RCC 7860 (cell line): ENCODE results near the gene PXK.

ENCODE experiments used
- DNase-seq: peaks from one replicate; pipeline ENCODE4 v3.0.0-alpha.2; 2015; ENCODE audit warnings: low spot score
- FAIRE-seq: peaks from 2 replicates; lab custom pipeline; 2012; peaks lifted over from hg19 to GRCh38; lab: Jason Lieb, UNC

PXK gene

DNA sequence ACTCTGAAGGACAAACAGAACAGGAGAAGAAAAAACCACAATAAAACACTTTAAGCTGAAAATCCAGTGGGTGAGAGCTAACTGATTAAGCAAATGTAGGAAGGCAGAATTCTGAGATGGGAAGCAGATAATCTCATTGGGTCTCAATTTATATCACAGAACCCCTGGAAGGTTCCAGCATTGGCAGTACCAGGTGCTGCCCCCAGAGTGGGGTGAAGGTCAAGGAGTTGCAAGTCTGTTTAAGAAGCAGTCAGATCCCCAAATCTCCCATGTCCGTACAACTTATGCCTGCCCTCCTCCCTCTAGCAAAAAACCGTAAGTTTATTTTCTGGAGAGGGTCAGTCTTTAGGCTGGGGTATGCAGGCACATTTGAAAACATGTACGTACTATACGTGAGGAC lies 45.1 kb downstream of the PXK start:
- DNase-seq (no peak), FAIRE-seq (no peak)

DNA sequence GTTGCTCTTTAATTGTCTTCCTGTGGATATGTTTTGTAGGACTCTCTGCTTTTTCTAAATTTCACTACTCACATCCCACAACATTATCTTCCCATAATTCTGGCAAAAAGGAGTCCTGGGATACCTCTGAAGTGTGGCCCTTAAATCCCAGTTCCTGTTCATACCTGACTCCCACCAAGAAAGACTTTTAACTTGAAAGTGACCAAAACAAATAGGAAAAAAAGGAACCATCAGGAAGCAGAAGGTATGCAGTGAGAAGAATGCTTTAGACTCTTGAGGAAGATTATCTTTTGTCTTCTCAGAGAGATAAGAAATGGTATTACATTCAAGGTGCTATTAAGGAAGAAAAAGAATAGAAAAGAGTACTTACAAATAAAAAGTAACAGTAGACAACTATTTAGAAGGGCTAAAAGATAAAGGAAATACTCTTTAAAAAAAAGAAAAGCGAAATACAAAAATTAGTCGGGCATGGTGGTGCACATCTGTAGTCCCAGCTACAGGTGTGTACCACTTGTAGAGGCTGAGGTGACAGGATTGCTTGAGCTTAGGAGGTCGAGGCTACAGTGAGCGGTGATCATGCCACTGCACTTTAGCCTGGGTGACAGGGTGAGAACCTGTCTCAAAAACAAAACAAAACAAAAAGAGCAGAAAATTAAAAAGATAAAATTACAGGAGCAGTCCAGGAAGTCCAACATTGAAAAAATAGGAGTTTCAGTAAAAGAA lies 46.8 kb downstream of the PXK start:
- DNase-seq (no peak), FAIRE-seq (no peak)

DNA sequence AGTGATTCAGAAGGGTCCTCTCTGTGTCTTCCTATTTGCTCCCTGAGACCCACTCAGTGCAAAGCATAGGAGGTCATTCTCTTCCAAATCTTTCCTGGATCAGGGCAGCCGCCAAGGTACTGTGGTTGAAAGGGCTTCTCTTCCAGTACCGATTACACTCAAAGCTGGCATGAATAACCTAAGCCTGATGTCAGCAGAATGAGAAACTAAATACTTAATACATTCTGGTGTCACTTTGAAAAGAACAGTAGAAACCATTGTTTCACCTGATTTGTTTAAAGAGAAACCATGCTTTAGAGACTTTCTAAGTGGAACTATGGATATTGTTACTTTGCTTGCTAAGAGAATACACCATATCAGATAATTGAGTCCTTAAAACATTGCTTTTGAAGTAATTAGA lies 50.8 kb downstream of the PXK start:
- no peak for FAIRE-seq
- peak; percentile 43 for DNase-seq

DNA sequence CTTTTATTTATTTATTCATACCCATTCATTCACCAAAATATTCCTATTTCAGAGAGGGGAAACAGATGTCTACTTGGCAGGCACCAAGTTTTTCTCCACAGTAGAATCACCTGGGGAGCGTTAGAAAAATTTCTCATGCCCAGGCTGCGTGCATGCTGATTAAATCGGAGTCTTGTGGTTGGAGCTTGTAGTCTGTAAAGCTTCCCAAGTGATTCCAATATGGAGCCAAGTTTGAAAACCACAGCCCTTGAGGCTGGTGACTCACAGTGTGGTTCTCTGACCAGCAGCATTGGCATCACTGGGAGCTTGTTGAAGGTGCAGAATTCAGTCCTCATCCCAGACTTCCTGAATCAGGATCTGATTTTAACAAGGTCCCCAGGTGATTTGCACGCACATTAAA lies 51.2 kb downstream of the PXK start:
- FAIRE-seq (peak; percentile 98), DNase-seq (peak; percentile 94)

DNA sequence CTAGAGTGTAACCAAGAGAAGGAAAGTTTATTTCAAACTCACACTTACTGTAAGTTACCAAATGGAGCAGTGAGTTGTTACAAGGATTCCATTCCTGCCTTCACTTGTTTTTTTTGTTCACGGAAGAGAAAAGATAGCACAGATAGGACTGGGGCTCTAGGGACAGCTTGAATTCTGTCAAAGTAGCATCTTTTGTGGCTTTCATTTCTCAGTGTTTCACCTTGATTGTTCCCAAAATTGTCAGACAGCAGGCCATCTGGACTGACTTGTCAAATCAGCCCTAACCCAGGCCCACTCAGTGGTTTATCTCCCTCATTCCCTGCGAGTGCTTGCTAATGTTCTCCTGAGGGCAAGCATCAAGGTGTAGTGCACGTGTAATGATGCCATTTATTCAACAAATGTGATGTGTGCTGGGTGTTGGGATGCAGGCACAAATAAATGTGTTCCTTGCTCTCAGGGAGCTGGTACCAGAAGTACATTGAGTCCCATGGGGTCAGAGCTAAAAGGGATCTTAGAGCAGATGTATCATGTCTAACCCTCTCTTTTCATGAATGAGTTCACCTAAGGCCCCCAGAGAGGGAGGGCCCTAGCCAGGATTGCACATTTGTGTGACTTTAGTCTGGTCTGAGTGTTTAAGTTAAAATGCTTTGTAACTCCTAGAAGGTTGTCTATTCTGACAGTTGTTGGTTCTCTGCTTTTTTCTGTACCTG lies 51.8 kb downstream of the PXK start:
- FAIRE-seq, result no peak
- no peak for DNase-seq

DNA sequence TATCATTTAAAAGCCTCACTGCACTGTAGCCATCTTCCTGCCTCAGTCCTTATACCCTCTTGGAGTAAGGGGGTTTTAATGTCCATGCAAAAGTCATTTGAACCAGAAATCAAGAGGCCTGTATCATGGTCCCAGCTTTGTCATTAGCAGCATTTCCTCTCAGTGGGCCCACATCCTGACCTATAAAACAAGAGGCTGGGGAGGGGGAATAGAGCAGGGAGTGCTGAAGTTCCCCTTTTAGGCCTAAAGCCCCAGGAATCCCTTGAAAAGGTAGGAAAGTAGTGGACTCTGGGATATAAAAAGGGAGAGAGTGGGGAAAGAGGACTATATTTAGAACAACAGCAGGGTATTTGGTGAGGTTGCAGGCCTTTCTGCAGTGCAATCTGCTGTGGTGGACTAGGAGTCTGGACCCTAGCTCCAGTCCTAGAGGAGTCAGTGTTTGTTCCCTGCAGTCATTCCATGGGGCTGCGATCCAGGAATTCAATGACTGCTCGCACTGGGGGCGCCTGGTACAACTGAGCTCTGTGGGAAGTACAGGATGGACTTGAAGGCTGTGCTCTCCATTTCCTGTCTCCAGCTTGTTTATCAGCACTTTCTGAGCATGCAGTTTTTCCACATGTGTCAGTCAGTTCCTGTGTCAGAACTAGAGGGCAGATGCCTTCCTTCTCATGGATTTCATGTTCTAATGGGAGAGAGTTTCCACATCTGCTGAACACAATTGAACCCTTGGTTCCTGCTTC lies 54.1 kb downstream of the PXK start:
- DNase-seq (peak; percentile 45), FAIRE-seq (no peak)

DNA sequence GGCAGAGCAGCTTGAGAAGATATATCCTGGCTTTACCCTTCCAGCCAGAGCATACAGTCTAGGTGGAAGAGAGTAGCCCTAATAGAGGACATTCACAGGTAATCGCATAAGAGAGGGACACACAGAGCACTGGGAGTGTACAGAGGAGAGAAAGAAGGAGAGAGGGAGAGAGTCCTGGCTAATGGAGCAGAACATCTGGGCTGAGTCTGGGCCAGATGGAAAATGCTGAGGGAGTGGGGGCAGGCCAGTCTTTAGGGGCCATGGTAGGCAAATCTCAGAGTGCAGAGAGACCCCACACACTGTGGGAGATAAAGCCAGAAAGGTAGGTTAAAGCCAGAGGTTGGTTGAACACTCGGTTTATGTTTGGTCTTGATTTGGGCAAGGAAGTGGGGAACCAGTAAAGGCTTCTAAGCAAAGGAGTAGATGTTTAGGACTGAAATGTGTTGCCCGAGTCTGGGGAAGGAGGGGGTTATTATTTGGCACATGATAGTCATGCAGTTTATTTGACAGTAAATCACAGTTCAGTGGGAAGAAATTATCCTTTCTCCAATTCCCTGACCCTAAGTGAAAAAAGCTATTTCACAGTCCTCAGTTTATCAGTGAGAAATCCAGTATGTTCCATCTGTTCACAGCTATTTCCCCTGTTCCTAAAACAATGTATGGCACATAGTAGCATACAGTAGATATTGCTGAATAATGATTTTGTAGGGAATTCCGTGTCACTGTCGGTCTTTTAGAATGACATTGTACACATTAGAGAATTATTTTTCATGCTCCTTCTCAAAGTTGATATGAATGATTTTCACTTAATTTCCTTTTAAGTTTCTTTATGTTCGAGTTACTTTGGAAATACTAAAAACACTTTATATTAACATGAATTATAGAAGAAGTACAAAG lies 55.2 kb downstream of the PXK start:
- no peak for FAIRE-seq

DNA sequence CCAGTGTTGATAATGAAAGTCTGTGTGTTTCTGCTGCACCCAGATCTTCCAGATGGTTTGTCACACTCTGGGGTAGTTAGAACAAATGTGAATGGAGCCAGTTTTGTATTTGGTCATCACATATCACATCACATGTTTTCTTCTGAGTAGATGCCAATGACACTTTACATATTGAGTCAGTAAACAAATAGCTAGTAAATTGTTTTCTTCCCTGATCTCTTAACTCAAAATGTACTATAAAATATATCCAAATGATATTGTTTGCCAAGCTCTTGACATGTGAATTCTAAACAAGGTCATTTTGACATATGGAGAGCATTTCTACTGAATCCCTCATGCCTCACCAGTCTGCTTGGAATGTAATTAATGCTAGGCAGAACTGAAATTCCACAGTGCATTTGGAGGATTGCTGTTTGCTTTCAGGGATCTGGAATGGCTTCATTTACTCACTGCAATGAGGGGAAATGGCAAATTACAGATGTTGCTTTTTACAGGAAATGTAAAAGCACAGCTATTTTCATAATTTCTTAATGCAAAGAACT lies 55.9 kb downstream of the PXK start:
- DNase-seq (no peak), FAIRE-seq (no peak)

More for the DNA sequence above, 55.2 kb downstream of the PXK start:
- DNase-seq, result no peak

DNA sequence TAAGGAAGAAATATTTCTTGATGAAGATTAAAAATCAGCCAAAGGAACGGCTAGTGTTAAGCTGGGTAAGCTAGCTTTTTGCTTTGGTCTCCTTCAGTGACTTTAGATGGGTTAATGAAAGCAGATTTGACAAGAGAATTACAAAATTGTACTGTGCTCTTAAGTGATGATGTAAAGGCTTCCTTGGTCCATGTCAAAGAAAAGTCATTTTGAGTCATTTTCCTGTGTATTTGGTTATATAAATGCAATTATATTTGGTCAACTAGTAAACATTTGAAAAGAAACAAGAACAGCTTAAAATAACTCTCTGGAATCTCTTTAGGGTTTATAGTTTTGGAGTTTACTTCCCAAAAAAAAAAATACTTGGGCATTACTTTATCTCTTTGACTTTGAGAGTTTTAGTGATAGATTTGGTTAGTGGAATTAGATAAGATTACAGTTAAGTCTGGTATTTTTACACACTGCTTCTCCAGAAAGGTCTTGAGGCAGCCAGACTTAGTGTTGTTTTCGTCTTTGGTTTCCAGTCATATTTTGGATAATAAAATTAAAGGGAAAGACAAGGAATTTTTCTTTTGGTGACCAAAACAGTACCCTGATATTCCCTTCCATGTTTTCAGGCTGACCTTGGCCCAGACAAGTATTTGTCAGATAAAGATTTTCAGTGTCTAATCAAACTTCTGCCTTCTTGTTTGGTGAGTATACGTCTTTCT lies 58.6 kb downstream of the PXK start:
- no peak for DNase-seq
- FAIRE-seq, result no peak

DNA sequence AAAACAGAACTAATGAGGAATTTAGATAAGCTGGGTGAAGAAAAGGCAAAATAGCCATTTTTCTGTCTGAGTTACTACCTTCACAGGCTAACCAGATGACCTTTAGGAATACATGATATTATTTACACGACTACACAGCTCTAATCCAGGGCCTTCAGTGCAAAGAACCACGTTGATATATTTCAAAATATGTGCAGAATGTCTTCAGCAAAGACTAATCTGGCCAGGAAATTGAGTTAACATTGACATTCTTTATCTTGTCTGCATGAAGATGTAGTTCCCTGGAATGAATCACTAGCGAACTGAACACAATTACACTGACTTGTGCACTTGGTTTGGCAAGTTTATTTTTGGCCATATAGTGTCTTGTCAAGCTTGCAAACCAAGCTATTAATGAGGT lies 59.5 kb downstream of the PXK start:
- DNase-seq, result no peak
- no peak for FAIRE-seq

DNA sequence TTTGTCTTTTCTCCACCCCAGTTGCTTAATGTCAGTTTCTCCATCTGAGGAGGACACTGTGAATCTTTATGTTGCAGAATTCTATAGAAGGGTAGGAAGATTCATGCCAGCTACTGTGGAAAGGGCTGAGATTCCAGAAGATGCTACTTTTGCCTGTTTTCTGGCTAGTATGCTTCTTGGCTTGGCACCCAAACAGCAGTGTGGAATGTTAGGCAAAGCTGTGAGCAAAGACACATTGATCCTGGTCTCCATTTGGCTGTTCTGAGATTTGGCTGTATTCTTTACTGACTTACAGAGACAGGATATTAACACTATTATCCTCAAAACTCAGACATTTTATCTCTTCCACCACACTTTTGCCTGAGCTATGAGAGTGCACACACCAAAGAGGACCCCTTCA lies 61.6 kb downstream of the PXK start:
- DNase-seq (no peak), FAIRE-seq (no peak)

DNA sequence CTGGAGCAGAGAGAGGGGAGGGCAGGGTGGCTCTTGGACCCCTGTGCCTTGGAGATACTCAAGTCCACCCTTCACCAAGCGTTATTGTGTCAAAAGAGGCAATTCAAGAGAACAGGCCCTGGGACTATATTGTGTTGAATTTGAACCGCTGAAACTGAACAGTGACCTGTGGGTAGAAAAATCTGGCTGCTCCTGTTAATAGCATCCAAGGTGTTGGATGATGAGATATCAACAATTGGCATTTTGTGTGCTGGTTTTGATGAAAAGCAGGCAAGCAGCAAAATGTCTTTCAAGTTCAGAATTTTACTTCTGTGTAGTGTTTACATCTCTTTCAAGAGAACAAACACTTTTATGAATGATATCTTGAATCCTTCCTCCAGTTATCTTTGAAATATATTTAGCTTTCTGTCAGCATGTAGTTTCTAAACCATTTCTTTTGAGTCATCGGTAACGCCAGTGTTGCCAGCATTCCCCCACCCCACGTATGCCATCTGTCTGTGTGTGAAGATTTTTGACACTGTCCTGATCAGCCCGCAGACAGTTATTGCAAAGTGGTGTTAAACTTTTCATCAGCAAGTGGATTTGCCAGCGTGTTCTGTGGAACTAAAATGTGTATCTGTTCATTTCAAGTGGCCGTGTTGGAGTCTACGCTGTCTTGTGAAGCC lies 66.1 kb downstream of the PXK start:
- no peak for DNase-seq
- FAIRE-seq, result no peak

DNA sequence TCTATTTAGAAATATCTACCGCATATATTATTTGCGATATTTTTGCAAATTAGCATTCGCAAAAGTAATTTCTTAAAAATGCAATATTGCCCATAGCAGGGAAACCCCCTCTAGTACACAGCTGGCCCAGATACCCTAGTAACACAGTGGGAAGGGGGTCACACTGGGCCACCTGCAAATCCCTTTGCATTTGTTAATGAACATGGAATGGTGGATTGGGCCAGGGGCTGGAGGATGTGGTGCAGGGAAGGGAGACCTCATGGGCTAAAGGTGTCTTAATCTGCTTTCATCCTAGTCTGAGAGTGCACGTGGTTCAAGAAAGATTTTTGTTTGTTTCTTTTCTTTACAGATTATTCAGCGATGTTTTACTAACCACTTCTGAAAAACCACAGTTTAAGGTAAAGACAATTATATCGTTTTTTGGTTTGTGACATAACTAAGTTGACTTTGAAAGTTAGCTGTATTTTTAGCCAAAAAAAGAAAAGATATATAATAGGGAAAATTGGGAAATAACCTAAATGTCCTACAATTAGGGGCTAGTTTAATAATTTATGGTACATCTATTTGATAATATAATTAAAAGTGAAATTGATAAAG lies 70.9 kb downstream of the PXK start:
- FAIRE-seq (peak; percentile 12), DNase-seq (no peak)

DNA sequence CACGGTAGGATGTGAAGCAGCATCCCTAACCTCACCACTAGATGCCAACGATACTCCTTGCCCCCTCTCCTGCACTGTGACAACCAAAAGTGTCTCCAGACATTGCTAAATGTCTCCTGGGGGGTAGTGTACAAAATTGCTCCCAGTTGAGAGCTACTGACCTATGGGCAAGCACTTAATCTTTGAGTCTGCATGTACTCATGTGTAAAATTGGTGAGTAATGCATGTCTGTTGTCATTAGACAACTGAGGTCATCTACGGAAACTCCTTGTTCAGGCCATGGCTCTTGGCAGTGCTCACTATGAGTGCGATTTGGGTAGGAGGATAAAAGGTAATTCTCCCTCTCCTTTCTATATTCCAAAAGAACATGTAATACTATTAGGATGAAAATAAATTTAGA lies 71.7 kb downstream of the PXK start:
- DNase-seq, result peak; percentile 82
- FAIRE-seq, result peak; percentile 93

DNA sequence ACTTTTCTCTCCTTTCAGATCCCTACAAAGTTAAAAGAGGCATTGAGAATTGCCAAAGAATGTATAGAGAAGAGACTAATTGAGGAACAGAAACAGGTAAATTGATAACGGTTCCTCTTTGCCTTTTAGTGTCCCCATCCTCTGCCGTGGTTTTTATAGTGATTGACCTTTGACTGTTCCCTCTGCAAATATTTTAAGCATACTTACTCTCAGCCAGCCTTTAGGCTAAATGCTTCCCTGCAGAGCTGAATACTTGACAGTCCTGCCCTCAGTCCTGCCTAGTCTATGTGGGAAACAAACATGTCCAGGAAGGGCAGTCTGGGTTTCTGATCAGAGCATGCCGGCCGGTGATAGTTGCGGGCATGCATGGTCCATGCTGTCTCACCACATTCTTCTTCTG lies 76.2 kb downstream of the PXK start:
- FAIRE-seq, result no peak
- no peak for DNase-seq

DNA sequence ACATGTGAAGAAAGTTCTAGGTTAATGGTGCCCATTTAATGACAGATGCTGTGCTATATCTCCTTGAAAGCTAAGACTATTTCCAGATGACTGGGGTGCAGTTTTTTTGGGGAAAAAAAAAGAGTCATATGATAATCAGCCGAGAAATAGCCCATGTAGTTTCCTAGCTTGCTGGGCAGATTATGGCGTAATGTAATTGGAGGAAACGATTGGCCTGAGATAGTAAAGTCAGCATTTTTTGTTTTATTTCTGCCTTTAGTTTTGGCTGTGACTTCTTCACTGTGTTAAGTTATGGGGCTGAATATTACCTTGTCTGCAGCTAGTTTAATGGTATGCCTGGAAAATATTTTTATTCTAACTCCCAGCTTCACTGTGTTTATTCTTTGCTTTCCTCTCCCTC lies 77.0 kb downstream of the PXK start:
- DNase-seq (no peak), FAIRE-seq (no peak)

DNA sequence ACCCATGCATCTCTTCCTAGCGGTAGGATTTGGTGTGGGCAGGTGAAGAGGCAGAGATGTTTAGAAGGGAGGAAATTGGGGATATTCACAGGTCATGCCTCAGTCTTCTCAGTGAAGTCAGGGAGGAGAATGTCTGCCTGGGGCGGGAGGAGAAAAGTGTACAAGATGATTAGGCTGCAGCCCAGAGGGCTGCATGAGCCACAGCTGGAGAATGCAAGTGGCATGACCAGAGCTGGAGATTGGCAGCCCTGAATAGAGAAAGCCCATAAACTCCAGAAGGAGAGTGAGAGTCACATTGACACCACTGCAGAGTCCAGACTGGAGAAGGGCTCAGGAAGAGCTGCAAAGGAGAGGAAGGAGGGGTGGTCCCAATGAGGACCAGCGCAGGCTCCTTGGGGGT lies 78.3 kb downstream of the PXK start:
- FAIRE-seq (no peak), DNase-seq (no peak)

DNA sequence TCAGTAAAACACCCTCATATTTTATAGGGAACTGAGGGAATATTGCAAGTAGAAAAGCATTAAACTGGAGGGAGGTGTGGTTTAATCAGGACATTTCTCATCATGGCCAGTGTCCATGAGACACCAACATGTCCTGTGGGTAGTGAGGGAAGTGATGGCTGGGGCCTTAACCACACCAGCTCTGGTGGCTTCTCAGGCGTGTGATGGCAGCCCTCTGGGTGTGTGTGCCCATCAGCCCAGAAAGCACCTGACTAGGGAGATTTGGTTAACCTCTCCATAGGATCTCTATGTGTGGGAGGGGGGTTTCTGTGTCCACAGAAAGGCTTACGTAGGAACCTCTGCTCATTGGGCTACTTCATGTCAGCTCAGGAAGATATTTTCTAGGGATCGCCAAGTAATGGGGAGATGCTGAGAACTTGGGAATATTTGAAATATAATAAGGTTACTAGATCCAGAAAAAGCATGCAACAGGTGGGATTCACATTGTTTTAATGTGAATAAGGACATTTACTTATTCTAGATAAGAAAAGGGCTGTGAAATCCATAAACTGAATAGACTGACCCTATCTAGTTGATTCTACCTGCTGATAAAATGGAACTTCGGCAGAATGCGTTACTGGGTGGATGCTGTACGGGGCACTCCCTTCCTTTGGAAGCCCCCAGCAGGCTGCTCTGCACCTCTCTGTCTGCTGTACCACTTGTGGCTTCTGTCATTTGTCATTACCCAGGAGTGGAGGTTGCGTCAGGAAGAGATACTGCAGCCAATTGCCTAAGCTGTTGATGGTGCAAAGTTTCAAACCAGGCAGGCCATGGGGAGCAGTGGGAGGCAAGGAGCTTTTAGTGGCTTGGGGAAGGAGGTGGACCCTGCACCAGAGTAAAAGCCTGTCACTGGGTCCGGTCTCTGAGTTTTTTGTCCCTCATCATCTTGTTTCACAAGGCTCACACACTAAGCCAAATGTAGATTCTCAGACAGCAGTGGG lies 79.4 kb downstream of the PXK start:
- no peak for FAIRE-seq
- no peak for DNase-seq
